Measurements from ENCODE around the gene MBNL1.

Gene MBNL1

DNA sequence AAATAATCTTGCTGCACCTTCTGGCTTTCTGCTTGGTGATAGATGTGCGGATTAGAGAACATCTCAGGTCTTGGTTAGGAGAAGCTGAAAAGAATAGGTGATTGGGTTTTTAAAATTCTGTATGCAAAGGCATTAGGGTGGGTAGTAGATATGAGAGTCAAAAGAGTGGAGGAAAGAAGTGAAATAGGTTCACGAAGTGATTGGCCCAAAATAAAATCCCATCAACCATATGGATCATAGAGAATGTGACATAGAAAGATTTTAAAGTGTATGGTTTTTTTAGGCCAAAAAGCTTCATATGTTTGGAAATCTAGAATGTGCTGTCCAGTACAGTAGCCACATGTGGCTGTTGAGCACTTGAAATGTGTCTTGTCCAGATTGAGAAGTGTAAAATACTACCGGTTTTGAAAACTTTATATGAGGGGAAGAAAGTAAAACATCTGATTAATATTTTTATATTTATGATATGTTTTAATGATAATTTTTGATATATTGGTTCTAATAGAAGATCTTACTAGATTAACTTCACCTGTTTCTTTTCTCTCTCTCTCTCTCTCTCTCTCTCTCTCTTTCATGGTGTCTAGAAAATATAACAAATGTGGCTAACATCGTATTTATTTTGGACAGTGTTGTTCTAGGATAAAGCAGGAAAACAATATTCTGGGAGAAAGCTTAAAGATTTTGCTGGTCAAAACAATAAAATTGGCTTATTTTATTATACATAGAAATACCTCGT, 2.9 kb downstream of the MBNL1 start:
- peak; percentile 74 to 78 for DNase-seq
- TF ChIP-seq GATA1 (IDR thresholded peaks at IDR 0.05; ENCODE audit: low read depth, low read length) = no peak
- TF ChIP-seq POLR2A (IDR thresholded peaks at IDR 0.05; ENCODE audit: low read length) = no peak

DNA sequence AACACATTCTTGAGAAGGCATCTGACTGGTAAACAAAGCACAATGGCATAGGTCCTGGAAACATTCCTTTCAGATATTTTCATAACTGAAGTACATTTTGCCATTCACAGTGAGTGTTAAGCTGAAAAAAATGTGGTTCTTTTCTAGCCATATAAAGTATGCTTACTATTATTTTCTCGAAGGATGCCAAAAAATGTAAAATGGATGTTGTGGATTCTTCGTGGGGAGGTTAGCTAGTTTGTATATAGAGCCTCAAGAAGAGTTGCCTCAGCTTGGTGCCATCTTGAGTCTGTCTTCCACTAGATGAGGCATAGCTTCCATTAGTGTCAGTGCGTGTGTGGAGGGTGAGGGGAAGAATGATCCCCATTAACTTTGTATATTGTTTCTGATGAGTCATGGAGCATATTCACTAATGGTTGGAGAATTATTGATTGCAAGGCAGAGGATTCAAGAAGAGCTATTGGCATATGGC, 4.1 kb downstream of the MBNL1 start:
- peak; percentile 72 to 76 for DNase-seq

DNA sequence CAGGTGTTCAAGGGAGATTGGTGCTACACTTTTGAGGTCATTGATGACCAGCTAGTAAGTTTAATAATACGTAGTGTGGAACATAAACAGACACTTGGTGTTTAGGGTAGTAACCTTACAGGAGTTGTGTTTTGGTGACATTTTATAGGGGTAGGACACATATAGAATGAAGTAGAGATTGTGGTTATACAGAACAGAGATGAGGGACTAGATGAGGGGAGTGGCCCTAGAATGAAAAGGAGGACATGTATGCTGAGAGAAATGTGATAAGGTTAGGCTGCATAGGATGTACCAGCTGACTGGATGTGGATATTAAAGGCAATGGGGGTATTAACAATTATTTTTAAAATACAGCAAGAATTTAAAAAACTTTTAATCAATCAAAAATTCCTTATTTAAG, 8.0 kb downstream of the MBNL1 start:
- DNase-seq = peak; percentile 68 to 75
- TF ChIP-seq POLR2A (IDR thresholded peaks at IDR 0.05; ENCODE audit: low read length) (no peak), GATA1 (IDR thresholded peaks at IDR 0.05; ENCODE audit: low read depth, low read length) (no peak)

More for the DNA sequence above, 4.1 kb downstream of the MBNL1 start:
- TF ChIP-seq POLR2A (IDR thresholded peaks at IDR 0.05; ENCODE audit: low read length) (peak; percentile 63), GATA1 (IDR thresholded peaks at IDR 0.05; ENCODE audit: low read depth, low read length) (no peak)

DNA sequence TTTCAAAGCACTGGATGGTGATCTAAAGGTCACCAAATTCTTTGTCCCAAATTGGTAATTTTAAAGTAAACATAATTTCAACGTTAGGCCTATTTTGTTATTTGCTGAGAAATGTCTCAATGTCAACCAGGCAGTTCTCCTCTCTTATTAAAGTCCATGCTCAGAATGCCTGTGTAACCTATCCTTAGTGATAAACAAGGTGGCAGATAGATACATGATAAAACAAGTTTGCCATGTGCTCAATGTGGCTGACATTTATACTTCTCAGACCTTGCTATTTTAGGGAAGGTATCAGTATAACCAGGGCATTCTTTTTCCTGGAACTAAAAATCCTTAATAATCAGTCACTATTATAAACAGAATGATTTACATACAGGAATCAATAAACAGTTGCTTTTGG, 8.5 kb downstream of the MBNL1 start:
- TF ChIP-seq GATA1 (IDR thresholded peaks at IDR 0.05; ENCODE audit: low read depth, low read length) (no peak), POLR2A (IDR thresholded peaks at IDR 0.05; ENCODE audit: low read length) (no peak)
- DNase-seq = peak in 1 of 2 experiments; percentile 19

DNA sequence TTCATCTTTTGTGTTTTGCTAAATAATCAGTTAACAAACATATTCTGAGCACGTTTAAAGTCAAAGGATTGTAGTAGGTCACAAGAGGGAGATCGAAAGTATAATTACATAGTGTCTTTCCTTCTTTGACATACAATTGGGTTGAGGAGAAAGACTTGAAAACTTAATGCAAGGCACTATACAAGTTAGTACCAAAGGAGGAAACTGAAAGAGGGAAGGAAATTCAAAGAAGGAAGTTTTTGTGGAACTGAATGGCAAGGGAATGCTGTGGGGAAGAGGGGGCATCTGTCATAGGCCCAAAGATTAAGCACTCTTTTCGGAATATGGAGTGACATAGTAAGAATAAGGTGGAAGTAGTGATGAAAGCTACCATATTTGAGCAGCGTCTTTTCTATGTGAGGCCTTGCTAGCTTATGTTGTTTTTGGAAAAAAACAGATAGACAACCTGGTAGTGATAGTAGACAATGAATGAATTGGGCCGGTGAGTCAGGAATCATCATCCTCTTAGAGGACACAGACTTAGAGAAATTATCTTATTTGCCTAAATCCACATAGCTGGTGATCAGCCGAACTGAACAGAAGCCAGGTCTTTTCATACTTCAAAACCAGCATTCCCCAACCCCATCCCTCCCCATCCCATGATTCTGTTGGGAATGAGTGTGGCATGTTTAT, 10.2 kb downstream of the MBNL1 start:
- TF ChIP-seq POLR2A (IDR thresholded peaks at IDR 0.05; ENCODE audit: low read length) = no peak
- no peak for TF ChIP-seq GATA1 (IDR thresholded peaks at IDR 0.05; ENCODE audit: low read depth, low read length)
- no peak for DNase-seq

DNA sequence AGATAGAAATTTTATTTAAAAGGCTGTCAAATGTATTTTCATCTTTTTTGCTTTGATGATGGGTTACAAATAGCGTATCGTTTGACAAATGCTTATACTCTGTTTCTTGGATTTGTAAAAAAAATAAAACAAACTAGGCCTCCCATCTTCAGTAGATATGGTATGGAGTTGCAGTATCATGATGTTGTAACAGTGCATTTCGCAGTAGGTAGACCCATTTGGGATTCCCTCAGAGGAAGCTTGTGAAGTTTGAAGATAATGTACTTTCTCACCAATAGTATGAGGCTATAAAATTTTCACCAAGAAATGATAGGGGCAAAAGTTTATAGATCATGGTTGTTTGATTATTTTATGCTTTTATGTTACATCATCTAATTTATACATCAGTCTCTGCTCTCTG, 10.8 kb downstream of the MBNL1 start:
- TF ChIP-seq POLR2A (IDR thresholded peaks at IDR 0.05; ENCODE audit: low read length) (no peak), GATA1 (IDR thresholded peaks at IDR 0.05; ENCODE audit: low read depth, low read length) (no peak)

DNA sequence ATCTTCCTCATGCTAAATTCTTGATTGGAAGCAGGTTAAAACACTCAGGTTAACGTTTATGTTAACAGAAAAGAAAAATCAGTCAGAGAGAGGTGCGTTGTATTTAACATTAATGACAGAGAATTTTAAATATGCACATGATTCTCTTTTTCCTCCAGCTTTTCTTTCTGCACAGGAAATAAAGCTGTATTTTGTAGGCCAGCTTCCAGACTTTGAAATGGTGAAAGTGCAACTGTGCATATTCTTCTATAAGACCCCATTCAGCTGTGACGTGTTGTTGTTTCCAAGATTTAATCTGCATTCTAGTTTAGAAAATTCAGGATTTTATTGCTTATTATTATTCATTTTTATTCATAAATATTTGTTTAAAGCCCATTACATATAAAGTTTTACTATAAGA, 11.8 kb downstream of the MBNL1 start:
- no peak for DNase-seq
- TF ChIP-seq POLR2A (IDR thresholded peaks at IDR 0.05; ENCODE audit: low read length) (no peak), GATA1 (IDR thresholded peaks at IDR 0.05; ENCODE audit: low read depth, low read length) (no peak)

More for the DNA sequence above, 10.8 kb downstream of the MBNL1 start:
- peak; percentile 13 to 55 for DNase-seq

DNA sequence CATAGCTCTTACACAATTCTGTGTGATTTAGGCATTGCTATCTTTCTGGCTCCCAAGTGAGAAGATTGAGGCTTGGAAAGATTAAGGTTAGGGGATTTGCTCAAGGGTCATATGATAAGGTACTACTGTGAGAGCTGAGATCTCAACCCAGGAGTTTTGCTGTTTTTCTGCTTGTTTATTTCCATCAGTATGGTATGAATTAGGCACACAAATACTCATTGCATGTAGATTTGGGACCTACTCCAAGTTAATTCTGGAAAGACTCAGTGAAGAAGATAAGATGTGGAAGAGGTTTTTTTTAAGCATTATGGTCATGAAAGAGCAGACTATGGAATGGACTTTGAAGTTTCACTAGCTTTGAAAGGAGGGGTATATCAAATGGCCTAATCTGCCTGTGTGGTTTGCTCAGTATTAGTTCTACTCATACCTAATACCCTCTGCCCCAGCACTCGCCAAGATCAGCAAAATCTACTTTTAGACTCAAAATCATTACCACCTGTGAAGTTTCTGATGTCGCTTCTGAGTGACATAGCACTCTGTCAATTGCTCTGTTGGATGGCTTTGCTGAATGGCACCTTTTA, 12.5 kb downstream of the MBNL1 start:
- DNase-seq = peak in 1 of 2 experiments; percentile 42
- TF ChIP-seq POLR2A (IDR thresholded peaks at IDR 0.05; ENCODE audit: low read length) = no peak
- no peak for TF ChIP-seq GATA1 (IDR thresholded peaks at IDR 0.05; ENCODE audit: low read depth, low read length)

DNA sequence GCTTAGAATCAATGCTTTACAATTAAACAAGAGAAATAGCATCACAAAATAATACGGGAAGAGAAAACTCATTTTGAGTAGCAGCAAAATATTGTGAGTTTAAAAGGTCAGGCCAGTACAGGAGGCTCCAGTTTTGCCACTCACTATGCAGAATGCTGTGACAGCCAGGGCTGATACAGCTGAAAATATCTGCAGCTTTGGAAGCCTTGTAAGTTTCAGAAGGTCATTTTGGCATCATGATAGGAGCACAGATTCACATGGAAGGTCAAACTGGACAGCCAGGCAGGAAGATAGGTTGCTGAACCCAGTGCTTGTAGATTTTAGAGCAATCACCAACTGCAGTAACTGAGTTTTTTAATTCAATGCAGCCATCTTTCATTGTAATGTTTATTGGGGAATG, 14.1 kb downstream of the MBNL1 start:
- peak in 1 of 2 experiments; percentile 12 for DNase-seq
- no peak for TF ChIP-seq POLR2A (IDR thresholded peaks at IDR 0.05; ENCODE audit: low read length)
- no peak for TF ChIP-seq GATA1 (IDR thresholded peaks at IDR 0.05; ENCODE audit: low read depth, low read length)

DNA sequence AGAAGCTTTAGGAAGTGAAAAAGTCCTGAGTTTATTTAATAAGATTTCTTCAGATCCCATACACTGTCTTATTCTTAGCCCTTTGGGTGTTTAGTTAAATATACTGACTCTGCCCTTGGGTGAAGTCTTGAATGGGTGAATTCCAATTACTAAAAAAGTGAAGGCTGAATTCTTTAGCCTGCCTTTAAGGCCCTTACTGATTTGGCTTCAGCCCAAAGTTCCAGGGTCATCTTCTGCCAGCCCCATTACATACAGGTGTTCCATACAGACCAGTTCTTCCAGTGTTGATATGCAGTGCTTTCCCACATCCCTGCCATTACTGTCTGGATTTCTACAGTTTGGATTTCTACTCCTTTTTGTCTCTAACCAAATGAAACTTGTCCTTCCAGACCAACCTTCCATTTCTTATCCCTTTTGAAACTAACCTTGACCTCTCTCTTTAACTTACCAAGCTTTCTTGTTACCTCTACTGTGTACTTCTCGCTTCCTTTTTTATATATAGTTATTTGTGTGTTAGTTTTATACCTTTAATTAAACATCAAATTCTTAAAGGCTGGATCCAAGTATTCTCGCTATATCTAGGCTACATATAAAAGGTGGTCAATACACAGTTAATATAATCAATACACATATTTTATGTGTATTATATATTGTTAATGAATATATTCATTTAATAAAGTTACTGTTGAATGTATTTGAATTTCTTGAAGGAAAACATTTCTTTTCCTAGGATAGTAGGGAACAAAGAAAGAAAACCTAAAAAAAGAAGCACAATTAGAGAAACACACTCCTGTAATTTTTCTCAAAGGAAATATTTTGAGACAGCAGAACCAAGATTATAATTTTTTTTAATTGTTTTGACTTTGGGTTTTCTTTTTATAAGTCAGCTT, 15.0 kb downstream of the MBNL1 start:
- peak in 1 of 2 experiments; percentile 16 for DNase-seq
- TF ChIP-seq GATA1 (IDR thresholded peaks at IDR 0.05; ENCODE audit: low read depth, low read length) = no peak
- TF ChIP-seq POLR2A (IDR thresholded peaks at IDR 0.05; ENCODE audit: low read length) = no peak

DNA sequence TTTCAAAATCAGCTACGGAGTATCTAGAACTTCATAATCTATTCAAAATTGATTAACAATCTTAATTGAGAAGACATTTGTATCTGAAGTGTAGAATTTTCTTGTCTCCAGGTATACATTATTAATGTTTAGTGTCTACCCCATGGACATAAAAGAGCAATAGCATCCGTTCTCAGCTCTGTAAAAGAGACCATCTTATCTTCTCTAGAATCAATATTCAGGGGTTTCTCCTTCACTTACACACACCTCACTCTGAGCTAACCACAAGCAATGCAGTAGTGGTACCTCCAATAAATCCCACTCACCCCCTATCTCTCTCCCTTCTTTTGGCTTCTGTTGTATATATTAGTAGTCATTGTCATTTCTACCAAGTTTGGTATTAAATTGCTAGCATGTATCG, 16.2 kb downstream of the MBNL1 start:
- DNase-seq = no peak
- no peak for TF ChIP-seq POLR2A (IDR thresholded peaks at IDR 0.05; ENCODE audit: low read length)
- TF ChIP-seq GATA1 (IDR thresholded peaks at IDR 0.05; ENCODE audit: low read depth, low read length) = no peak

DNA sequence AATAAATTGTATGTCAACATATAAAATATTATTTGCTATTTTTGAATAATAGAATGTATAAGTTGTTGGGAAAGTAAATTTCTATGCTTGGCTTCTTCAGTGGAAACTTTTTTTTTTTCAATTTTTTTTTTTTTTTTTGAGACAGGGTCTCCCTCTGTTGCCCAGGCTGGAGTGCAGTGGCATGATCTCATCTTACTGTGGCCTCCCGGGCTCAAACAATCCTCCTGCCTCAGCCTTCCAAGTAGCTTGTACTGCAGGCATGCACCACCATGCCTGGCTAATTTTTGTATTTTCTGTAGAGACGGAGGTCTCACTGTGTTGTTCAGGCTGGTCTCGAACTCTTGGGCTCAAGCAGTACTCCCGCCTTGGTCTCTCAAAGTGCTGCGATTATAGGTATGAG, 16.8 kb downstream of the MBNL1 start:
- TF ChIP-seq GATA1 (IDR thresholded peaks at IDR 0.05; ENCODE audit: low read depth, low read length) = no peak
- TF ChIP-seq POLR2A (IDR thresholded peaks at IDR 0.05; ENCODE audit: low read length) = no peak

DNA sequence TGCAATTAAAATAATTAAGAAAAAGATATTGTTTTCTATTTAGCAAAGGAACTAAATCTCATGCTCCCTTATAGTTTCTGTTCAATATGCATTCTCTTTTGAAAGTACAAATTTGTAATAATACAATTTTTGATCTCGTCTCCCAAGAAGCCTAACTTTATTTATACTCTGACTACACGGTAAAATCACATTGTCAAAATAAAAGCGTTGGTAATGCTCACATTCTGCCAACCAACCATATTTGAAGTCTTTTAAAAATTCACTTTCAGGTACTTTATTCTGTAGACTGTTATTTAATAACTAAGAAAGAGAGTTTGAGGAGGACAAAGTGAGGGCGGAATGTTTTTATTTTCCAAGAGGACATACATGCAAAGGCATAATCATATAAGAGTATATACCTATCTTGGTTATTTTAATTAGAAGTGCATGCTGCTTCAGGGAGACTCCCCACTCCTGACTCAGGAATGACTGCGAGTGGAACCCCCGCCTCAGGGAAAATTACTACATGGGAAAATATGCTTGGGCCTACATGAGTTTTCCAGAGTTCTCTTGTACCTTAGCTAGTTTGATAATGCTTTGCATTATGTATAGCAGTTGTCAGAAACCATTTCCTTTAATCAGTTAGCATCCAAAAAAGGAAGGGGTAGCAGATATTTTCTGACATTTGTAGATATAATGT, 19.3 kb downstream of the MBNL1 start:
- no peak for DNase-seq
- TF ChIP-seq POLR2A (IDR thresholded peaks at IDR 0.05; ENCODE audit: low read length) (no peak), GATA1 (IDR thresholded peaks at IDR 0.05; ENCODE audit: low read depth, low read length) (no peak)

More for the DNA sequence above, 16.8 kb downstream of the MBNL1 start:
- DNase-seq = no peak

Measured in erythroblast (primary cell).